CD1c-positive myeloid dendritic cell (primary cell): ENCODE results near the gene ADAM22.
A peak's percentile ranks its signal among the peaks of the same experiment; 100 is the strongest.

Experiments
- DNase-seq: peaks from one replicate; pipeline ENCODE4 v3.0.0-alpha.2; 2016; ENCODE audit errors: extremely low spot score

The ADAM22 gene

GRCh38 chr7:88217675-88218428 lies 283.8 kb downstream of the ADAM22 start:
- peak; percentile 67 for DNase-seq

- no peak for DNase-seq
Measured at GRCh38 chr7:88218429-88218745, 284.3 kb downstream of the ADAM22 start.

- DNase-seq = peak; percentile 66
Measured at GRCh38 chr7:88218836-88219605, 285.0 kb downstream of the ADAM22 start.

- DNase-seq = peak; percentile 96
Measured at GRCh38 chr7:88219781-88220747, 286.0 kb downstream of the ADAM22 start, which contains the start of gene SRI. SRI (minus strand) TSS chr7:88220038; CDS start chr7:88220026, 12 bp downstream.

GRCh38 chr7:88223265-88223664 lies 289.2 kb downstream of the ADAM22 start:
- DNase-seq = no peak

- peak; percentile 39 for DNase-seq
Measured at GRCh38 chr7:88224601-88225275, 290.7 kb downstream of the ADAM22 start.

GRCh38 chr7:88226201-88226600 lies 292.1 kb downstream of the ADAM22 start:
- no peak for DNase-seq

- peak; percentile 48 for DNase-seq
Measured at GRCh38 chr7:88226886-88227516, 292.9 kb downstream of the ADAM22 start.

- DNase-seq = no peak
Measured at GRCh38 chr7:88229302-88229995, 295.4 kb downstream of the ADAM22 start.

GRCh38 chr7:88230646-88231045 lies 296.6 kb downstream of the ADAM22 start:
- DNase-seq = no peak

- no peak for DNase-seq
Measured at GRCh38 chr7:88233828-88234227, 299.8 kb downstream of the ADAM22 start.

GRCh38 chr7:88239852-88240251 lies 305.8 kb downstream of the ADAM22 start:
- DNase-seq = no peak

GRCh38 chr7:88243345-88243909 lies 309.4 kb downstream of the ADAM22 start:
- DNase-seq = peak; percentile 65

GRCh38 chr7:88244258-88244657 lies 310.2 kb downstream of the ADAM22 start:
- no peak for DNase-seq
